ENCODE measurements around the gene MIPOL1. TPM values are rescaled to one million over a fixed set of nuclear protein-coding genes. Genes with fewer than 3 reads are reported as not detected.

The MIPOL1 gene
- total and polyA plus RNA-seq, 2 of the 13 experiments (the other 11 are each of a cell fraction or from before 2014, with no cell fraction given), result 8.6 to 34.2 TPM

DNA sequence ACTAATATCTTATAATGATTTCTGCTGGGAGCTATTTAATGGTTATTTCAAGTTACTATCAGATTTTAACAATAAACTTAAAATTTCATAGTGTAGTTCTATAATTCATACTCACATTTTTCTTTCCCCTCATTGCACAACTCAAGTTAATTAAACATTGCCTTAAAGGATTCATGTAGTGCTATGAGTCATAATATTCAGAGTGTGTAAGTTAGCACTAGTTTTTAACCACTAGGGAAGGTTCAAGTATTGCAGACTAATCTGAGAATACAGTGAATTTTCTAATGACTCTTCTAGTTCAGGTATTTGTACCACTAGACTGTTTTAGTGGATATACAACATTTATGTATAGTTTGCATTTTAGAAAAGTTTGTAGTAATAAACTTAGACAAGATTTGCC, 347.4 kb downstream of the MIPOL1 start:
- Histone ChIP-seq H3K4me2 (ENCODE audit: low read depth, low read length) (no peak overlapping the region), H3K79me2 (ENCODE audit: insufficient read depth, low read length) (no peaks in the 10 kb centered on the region), H3K27me3 (ENCODE audit: control insufficient read depth in 1 of 2, insufficient read depth in 2 of 2, low read length in 2 of 2) (no peaks in the 10 kb centered on the region), H3K9me3 (ENCODE audit: low read length) (no peaks in the 10 kb centered on the region), H4K20me1 (ENCODE audit: insufficient read depth, low read length) (no peaks in the 10 kb centered on the region), H3K4me3 (replicated peaks in 1 of 3; ENCODE audit: insufficient read depth in 1 of 3, low read depth in 2 of 3, low read length in 3 of 3) (no peak overlapping the region), H3K27ac (ENCODE audit: extremely low read length, insufficient read depth, low read length) (no peak overlapping the region), H3K9ac (ENCODE audit: insufficient read depth, low read depth, low read length) (no peak overlapping the region), H3K4me1 (ENCODE audit: insufficient read depth, low read length) (peaks cover 36% of the 10 kb centered on the region), H2AFZ (ENCODE audit: low read length) (no peak overlapping the region), H3K36me3 (replicated peaks in 1 of 2; ENCODE audit: control insufficient read depth in 1 of 2, insufficient read depth in 2 of 2, low read length in 2 of 2) (no peaks in the 10 kb centered on the region)
- BruUV-seq (replicated peaks), result no TSS peak
- ChIA-PET POLR2A (no interaction called here), CTCF (ENCODE audit: low intra/inter-chr PET ratio, low total read pairs) (no interaction called here)
- in situ Hi-C loops (cut with HindIII; ENCODE audit: extremely low pct_ligation_motif_present, low pct_unique_long_range_greater_than_20kb) (loop anchor here (5.0 kb wide), 1 partner anchor 78 kb away; no protein-coding TSS in a partner anchor), intact Hi-C loops (cut with micrococcal nuclease; ENCODE audit: unreplicated experiment) (loop anchor here (5.0 kb wide), 1 partner anchor 298 kb away; no protein-coding TSS in a partner anchor)
- DNase-seq (ENCODE audit: low spot score), result no peak
- ATAC-seq, result no peak
- TF ChIP-seq SMAD3 (CRISPR knock-in tag; IDR thresholded peaks at IDR 0.05) (no peak), NFRKB (IDR thresholded peaks at IDR 0.05) (no peak), CEBPG (CRISPR knock-in tag; IDR thresholded peaks at IDR 0.05) (0 out of 2 replicates have a peak, but pooled peaks have one; percentile 18), PHF8 (CRISPR knock-in tag; IDR thresholded peaks at IDR 0.05) (no peak)
- FAIRE-seq, result no peak

DNA sequence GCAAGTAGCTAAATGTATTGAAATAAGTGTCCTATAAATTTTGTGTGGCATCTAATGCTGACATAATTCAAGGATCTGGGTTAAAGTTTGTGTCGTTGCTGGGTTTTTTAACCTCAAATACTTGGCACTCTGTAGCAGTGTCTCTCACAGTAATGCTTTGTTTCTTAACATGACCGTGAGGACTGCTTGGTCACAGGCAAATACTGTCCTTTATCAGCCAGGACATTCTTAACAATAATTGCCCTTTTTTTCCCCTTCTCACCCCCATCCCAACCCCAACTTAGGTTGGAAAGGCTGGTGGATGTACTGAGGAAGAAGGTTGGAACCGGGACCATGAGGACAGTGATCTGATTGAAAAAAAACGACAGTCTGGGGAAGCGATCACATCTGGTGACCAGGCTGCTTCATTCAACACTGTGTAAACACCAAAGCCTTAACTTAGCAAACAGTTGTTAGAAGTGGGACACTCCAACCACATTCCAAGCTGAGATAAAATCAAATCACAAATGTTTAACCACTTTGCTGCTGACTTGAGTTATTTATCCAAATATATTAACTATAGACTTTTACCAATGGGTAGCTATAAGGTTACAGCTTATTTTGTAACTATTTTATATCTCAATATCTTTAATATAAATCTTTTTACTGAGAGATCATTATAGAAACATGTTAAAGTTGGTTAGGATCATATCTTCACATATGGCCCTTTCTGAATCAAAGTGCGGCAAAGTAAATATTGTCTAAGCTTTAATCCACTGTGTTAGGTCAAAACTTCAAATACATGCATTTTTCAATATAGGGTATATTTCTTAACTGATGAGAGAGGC, 349.1 kb downstream of the MIPOL1 start:
- WGBS (ENCODE audit: low lambda C conversion rate), result under 1% methylated on average over 6 of the region's 6 CpGs
- in situ Hi-C loops (cut with HindIII; ENCODE audit: extremely low pct_ligation_motif_present, low pct_unique_long_range_greater_than_20kb), result loop anchor here (5.0 kb wide), 1 partner anchor 80 kb away; no protein-coding TSS in a partner anchor
- FAIRE-seq (peak; percentile 99), ATAC-seq (peak; percentile 100), DNase-seq (ENCODE audit: low spot score) (peak; percentile 100)
- H3K27me3 ChIP-seq (ENCODE audit: control insufficient read depth in 1 of 2, insufficient read depth in 2 of 2, low read length in 2 of 2), result no peaks in the 10 kb centered on the region
- H4K20me1 ChIP-seq (ENCODE audit: insufficient read depth, low read length), result no peaks in the 10 kb centered on the region
- intact Hi-C loops (cut with micrococcal nuclease; ENCODE audit: unreplicated experiment), result loop anchor here (1.0 to 5.0 kb wide), 6 partner anchors 40 to 300 kb away; partner anchors contain the start of genes FOXA1 and TTC6
- H3K4me1 ChIP-seq (ENCODE audit: insufficient read depth, low read length), result peaks cover 36% of the 10 kb centered on the region
- peak overlapping the region; percentile 73 for H3K27ac ChIP-seq (ENCODE audit: extremely low read length, insufficient read depth, low read length)
- CTCF ChIA-PET (ENCODE audit: low intra/inter-chr PET ratio, low total read pairs), result interaction anchor here (1.1 kb wide), 1 partner anchor 218 kb away, joined by 3 read pairs; no protein-coding TSS in a partner anchor
- H3K9ac ChIP-seq (ENCODE audit: insufficient read depth, low read depth, low read length), result peak overlapping the region; percentile 44
- H3K36me3 ChIP-seq (replicated peaks in 1 of 2; ENCODE audit: control insufficient read depth in 1 of 2, insufficient read depth in 2 of 2, low read length in 2 of 2), result no peaks in the 10 kb centered on the region
- H3K9me3 ChIP-seq (ENCODE audit: low read length), result no peaks in the 10 kb centered on the region
- peak overlapping the region; percentile 5 to 38 (median 29); a peak in 5 of 6 replicates for H3K4me3 ChIP-seq (replicated peaks in 1 of 3; ENCODE audit: insufficient read depth in 1 of 3, low read depth in 2 of 3, low read length in 3 of 3)
- POLR2A ChIA-PET, result interaction anchor here (0.7 to 3.2 kb wide), 13 partner anchors 12 to 319 kb away, joined by 3 to 35 read pairs (median 3); partner anchors contain the start of genes FOXA1 and TTC6
- H2AFZ ChIP-seq (ENCODE audit: low read length), result peak overlapping the region; percentile 8
- H3K79me2 ChIP-seq (ENCODE audit: insufficient read depth, low read length), result no peaks in the 10 kb centered on the region
- peak overlapping the region; percentile 67 for H3K4me2 ChIP-seq (ENCODE audit: low read depth, low read length)
- BruUV-seq (replicated peaks), result TSS peak; percentile 37
- TF ChIP-seq IRF2 (CRISPR knock-in tag; IDR thresholded peaks at IDR 0.05) (peak; percentile 97), REXO4 (CRISPR knock-in tag; IDR thresholded peaks at IDR 0.05; ENCODE audit: borderline replicate concordance) (no peak), ZNF260 (CRISPR knock-in tag; IDR thresholded peaks at IDR 0.05; ENCODE audit: borderline replicate concordance, low read depth) (no peak), ZSCAN30 (CRISPR knock-in tag; IDR thresholded peaks at IDR 0.05) (0 out of 2 replicates have a peak, but pooled peaks have one; percentile 59)
- TF ChIP-seq, protein P1, sequence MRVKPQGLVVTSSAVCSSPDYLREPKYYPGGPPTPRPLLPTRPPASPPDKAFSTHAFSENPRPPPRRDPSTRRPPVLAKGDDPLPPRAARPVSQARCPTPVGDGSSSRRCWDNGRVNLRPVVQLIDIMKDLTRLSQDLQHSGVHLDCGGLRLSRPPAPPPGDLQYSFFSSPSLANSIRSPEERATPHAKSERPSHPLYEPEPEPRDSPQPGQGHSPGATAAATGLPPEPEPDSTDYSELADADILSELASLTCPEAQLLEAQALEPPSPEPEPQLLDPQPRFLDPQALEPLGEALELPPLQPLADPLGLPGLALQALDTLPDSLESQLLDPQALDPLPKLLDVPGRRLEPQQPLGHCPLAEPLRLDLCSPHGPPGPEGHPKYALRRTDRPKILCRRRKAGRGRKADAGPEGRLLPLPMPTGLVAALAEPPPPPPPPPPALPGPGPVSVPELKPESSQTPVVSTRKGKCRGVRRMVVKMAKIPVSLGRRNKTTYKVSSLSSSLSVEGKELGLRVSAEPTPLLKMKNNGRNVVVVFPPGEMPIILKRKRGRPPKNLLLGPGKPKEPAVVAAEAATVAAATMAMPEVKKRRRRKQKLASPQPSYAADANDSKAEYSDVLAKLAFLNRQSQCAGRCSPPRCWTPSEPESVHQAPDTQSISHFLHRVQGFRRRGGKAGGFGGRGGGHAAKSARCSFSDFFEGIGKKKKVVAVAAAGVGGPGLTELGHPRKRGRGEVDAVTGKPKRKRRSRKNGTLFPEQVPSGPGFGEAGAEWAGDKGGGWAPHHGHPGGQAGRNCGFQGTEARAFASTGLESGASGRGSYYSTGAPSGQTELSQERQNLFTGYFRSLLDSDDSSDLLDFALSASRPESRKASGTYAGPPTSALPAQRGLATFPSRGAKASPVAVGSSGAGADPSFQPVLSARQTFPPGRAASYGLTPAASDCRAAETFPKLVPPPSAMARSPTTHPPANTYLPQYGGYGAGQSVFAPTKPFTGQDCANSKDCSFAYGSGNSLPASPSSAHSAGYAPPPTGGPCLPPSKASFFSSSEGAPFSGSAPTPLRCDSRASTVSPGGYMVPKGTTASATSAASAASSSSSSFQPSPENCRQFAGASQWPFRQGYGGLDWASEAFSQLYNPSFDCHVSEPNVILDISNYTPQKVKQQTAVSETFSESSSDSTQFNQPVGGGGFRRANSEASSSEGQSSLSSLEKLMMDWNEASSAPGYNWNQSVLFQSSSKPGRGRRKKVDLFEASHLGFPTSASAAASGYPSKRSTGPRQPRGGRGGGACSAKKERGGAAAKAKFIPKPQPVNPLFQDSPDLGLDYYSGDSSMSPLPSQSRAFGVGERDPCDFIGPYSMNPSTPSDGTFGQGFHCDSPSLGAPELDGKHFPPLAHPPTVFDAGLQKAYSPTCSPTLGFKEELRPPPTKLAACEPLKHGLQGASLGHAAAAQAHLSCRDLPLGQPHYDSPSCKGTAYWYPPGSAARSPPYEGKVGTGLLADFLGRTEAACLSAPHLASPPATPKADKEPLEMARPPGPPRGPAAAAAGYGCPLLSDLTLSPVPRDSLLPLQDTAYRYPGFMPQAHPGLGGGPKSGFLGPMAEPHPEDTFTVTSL (CRISPR knock-in tag; IDR thresholded peaks at IDR 0.05; ENCODE audit: borderline replicate concordance), result peak; percentile 99
- TF ChIP-seq, protein P2, sequence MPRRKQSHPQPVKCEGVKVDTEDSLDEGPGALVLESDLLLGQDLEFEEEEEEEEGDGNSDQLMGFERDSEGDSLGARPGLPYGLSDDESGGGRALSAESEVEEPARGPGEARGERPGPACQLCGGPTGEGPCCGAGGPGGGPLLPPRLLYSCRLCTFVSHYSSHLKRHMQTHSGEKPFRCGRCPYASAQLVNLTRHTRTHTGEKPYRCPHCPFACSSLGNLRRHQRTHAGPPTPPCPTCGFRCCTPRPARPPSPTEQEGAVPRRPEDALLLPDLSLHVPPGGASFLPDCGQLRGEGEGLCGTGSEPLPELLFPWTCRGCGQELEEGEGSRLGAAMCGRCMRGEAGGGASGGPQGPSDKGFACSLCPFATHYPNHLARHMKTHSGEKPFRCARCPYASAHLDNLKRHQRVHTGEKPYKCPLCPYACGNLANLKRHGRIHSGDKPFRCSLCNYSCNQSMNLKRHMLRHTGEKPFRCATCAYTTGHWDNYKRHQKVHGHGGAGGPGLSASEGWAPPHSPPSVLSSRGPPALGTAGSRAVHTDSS (CRISPR knock-in tag; conservative IDR thresholded peaks at IDR 0.05), result no peak
